H1 (cell line): ENCODE results near the gene HRH1. TPM values are rescaled to one million over a fixed set of nuclear protein-coding genes. Genes with fewer than 3 reads are reported as not detected.

Source experiments
- CTCF ChIA-PET: fragments of 300-600 bp; sonication (Branson Sonifier 250); formaldehyde crosslinking; loops from one replicate; lab custom pipeline; 2021; ENCODE audit not compliant: partially characterized antibody; lab: Charles Lee
- POLR2A ChIA-PET: fragments of 300-600 bp; sonication (Branson Sonifier 250); formaldehyde crosslinking; loops from one replicate; lab custom pipeline; 2021; ENCODE audit warnings: inconsistent platforms; ENCODE audit not compliant: partially characterized antibody; lab: Charles Lee
- DNase-seq, 2 experiments: peaks; one replicate each; pipeline versions ENCODE4 v3.0.0 to v3.0.0-alpha.2; 2010 to 2022; ENCODE audit warnings: low spot score in 2 of 2, low read depth in 1 of 2, mixed read lengths in 1 of 2
- FAIRE-seq: peaks from 2 replicates; lab custom pipeline; 2011; peaks lifted over from hg19 to GRCh38; lab: Jason Lieb, UNC
- H2AFZ ChIP-seq: 2 replicates; pipeline ENCODE4 v1.8.1; 2012; ENCODE audit warnings: low read length, inconsistent platforms
- H2AK5ac ChIP-seq: 2 replicates; pipeline ENCODE4 v1.6.1; 2013; ENCODE audit warnings: low read depth, low read length
- H2BK120ac ChIP-seq: replicated peaks from 2 replicates; pipeline ENCODE3; 2013; ENCODE audit warnings: low read depth, low read length, inconsistent platforms
- H2BK12ac ChIP-seq: 2 replicates; pipeline ENCODE4 v1.6.1; 2013; ENCODE audit warnings: low read depth, low read length
- H2BK15ac ChIP-seq: 2 replicates; pipeline ENCODE4 v1.6.1; 2013; ENCODE audit warnings: low read length
- H2BK20ac ChIP-seq: 2 replicates; pipeline ENCODE4 v1.6.1; 2013; ENCODE audit warnings: low read length
- H2BK5ac ChIP-seq: 2 replicates; pipeline ENCODE4 v1.6.1; 2013; ENCODE audit warnings: low read depth, low read length
- H3K14ac ChIP-seq: 2 replicates; pipeline ENCODE4 v1.6.1; 2013; ENCODE audit warnings: inconsistent platforms; ENCODE audit not compliant: insufficient read length
- H3K18ac ChIP-seq: 2 replicates; pipeline ENCODE4 v1.6.1; 2013; ENCODE audit warnings: low read length; ENCODE audit errors: extremely low read depth
- H3K23ac ChIP-seq: 2 replicates; pipeline ENCODE4 v1.6.1; 2013; ENCODE audit warnings: inconsistent platforms; ENCODE audit not compliant: insufficient read length
- H3K23me2 ChIP-seq: 2 replicates; pipeline ENCODE4 v1.6.1; 2013; ENCODE audit warnings: low read depth, low read length
- H3K27ac ChIP-seq: 2 replicates; pipeline ENCODE4 v1.6.1; 2011; ENCODE audit warnings: low read depth, low read length, inconsistent platforms
- H3K27me3 ChIP-seq, 4 experiments: replicated peaks in 1 of 4; 1 replicate in 1 of 4; 2 replicates in 3 of 4; pipeline versions ENCODE4 v1.6.1 to v1.8.1; 2011 to 2013; ENCODE audit warnings: low read length in 3 of 4, mild to moderate bottlenecking in 3 of 4, inconsistent platforms in 2 of 4, mixed read lengths in 2 of 4, moderate library complexity in 1 of 4; ENCODE audit not compliant: control insufficient read depth in 3 of 4, insufficient read depth in 3 of 4; ENCODE audit errors: extremely low read depth in 1 of 4
- H3K36me3 ChIP-seq, 4 experiments: 2 replicates each; pipeline versions ENCODE4 v1.6.1 to v1.8.1; 2011 to 2013; ENCODE audit warnings: mild to moderate bottlenecking in 4 of 4, low read length in 3 of 4, moderate library complexity in 2 of 4, control low read depth in 1 of 4, inconsistent platforms in 1 of 4; ENCODE audit not compliant: insufficient read depth in 4 of 4, control insufficient read depth in 2 of 4
- H3K4ac ChIP-seq: replicated peaks from 2 replicates; pipeline ENCODE3; 2013; ENCODE audit warnings: low read length, low read depth, mixed read lengths, inconsistent platforms; ENCODE audit not compliant: insufficient read length
- H3K4me1 ChIP-seq, 4 experiments: replicated peaks in 1 of 4; 1 replicate in 1 of 4; 2 replicates in 3 of 4; pipeline versions ENCODE4 v1.6.1 to v1.8.1; 2011 to 2013; ENCODE audit warnings: low read length in 3 of 4, inconsistent platforms in 2 of 4, mixed read lengths in 1 of 4; ENCODE audit not compliant: insufficient read depth in 4 of 4, control insufficient read depth in 3 of 4
- H3K4me2 ChIP-seq, 2 experiments: 2 replicates each; pipeline versions ENCODE4 v1.6.1 to v1.8.1; 2011 to 2013; ENCODE audit warnings: low read depth in 2 of 2, low read length in 2 of 2, control low read depth in 1 of 2, inconsistent platforms in 1 of 2, mild to moderate bottlenecking in 1 of 2; ENCODE audit not compliant: insufficient read depth in 1 of 2
- H3K4me3 ChIP-seq, 4 experiments: fragments of 200-600, 300-600 bp in 1 of 4; sonication (generic), shearing (Covaris generic), sonication (Bioruptor Twin) in 1 of 4; 2 replicates each; pipeline versions ENCODE4 v1.5.1 to v1.8.1; 2011 to 2016; ENCODE audit warnings: low read length in 4 of 4, low read depth in 3 of 4, control low read depth in 2 of 4, inconsistent platforms in 2 of 4, mild to moderate bottlenecking in 2 of 4, mixed read lengths in 1 of 4, moderate library complexity in 1 of 4; ENCODE audit not compliant: insufficient read depth in 2 of 4; ENCODE audit errors: extremely low read depth in 1 of 4
- H3K56ac ChIP-seq: replicated peaks from 2 replicates; pipeline ENCODE3; 2013; ENCODE audit warnings: low read depth, mild to moderate bottlenecking, mixed read lengths, low read length, inconsistent platforms; ENCODE audit not compliant: insufficient read length
- H3K79me1 ChIP-seq: 2 replicates; pipeline ENCODE4 v1.6.1; 2013; ENCODE audit warnings: low read depth, low read length, control low read depth
- H3K79me2 ChIP-seq, 2 experiments: 2 replicates each; pipeline versions ENCODE4 v1.6.1 to v1.8.1; 2012 to 2013; ENCODE audit warnings: low read length in 2 of 2, mild to moderate bottlenecking in 2 of 2, inconsistent platforms in 1 of 2; ENCODE audit not compliant: insufficient read depth in 2 of 2, control insufficient read depth in 1 of 2
- H3K9ac ChIP-seq, 4 experiments: replicated peaks in 1 of 4; 1 replicate in 1 of 4; 2 replicates in 3 of 4; pipeline versions ENCODE4 v1.6.1 to v1.8.1; 2011 to 2013; ENCODE audit warnings: low read depth in 3 of 4, low read length in 3 of 4, control low read depth in 2 of 4, mild to moderate bottlenecking in 2 of 4, moderate library complexity in 2 of 4, inconsistent platforms in 1 of 4; ENCODE audit errors: extremely low read depth in 1 of 4
- H3K9me3 ChIP-seq, 2 experiments: 2 replicates each; pipeline versions ENCODE4 v1.6.1 to v1.8.1; 2012 to 2013; ENCODE audit warnings: mild to moderate bottlenecking in 2 of 2, moderate library complexity in 2 of 2, control low read depth in 1 of 2, inconsistent platforms in 1 of 2, low read depth in 1 of 2, low read length in 1 of 2, mixed read lengths in 1 of 2; ENCODE audit not compliant: insufficient read depth in 2 of 2
- H4K20me1 ChIP-seq, 2 experiments: replicated peaks in 1 of 2; 2 replicates each; pipeline versions ENCODE3 to v1.8.1; 2011 to 2013; ENCODE audit warnings: inconsistent platforms in 2 of 2, low read length in 2 of 2, mild to moderate bottlenecking in 1 of 2; ENCODE audit not compliant: insufficient read depth in 2 of 2, control insufficient read depth in 1 of 2
- H4K5ac ChIP-seq: 2 replicates; pipeline ENCODE4 v1.6.1; 2013; ENCODE audit warnings: low read length, low read depth, mixed read lengths, inconsistent platforms; ENCODE audit not compliant: insufficient read length
- H4K8ac ChIP-seq: 2 replicates; pipeline ENCODE4 v1.8.0; 2013; ENCODE audit warnings: mild to moderate bottlenecking, moderate library complexity, low read length, inconsistent platforms; ENCODE audit not compliant: insufficient read depth; ENCODE audit errors: extremely low read depth
- H4K91ac ChIP-seq: replicated peaks from 2 replicates; pipeline ENCODE3; 2013; ENCODE audit warnings: low read length, mixed read lengths, inconsistent platforms; ENCODE audit not compliant: insufficient read length
- CREB1 ChIP-seq: IDR thresholded peaks from 2 replicates; pipeline ENCODE4 v1.6.1; 2012; ENCODE audit warnings: inconsistent platforms
- EGR1 ChIP-seq: IDR thresholded peaks from 2 replicates; pipeline ENCODE4 v1.6.1; 2011; ENCODE audit warnings: low read depth, low read length, borderline replicate concordance
- EZH2 ChIP-seq: fragments of 200-600 bp; sonication (generic); IDR thresholded peaks from 2 replicates; pipeline ENCODE4 v1.7.1; 2012; ENCODE audit warnings: low read depth, mild to moderate bottlenecking, moderate library complexity, low read length, inconsistent platforms; ENCODE audit not compliant: severe bottlenecking
- KDM1A ChIP-seq: fragments of 200-600, 300-600 bp; sonication (generic); IDR thresholded peaks from 2 replicates; pipeline ENCODE4 v1.7.1; 2016; ENCODE audit warnings: mild to moderate bottlenecking, low read length, borderline replicate concordance
- KDM5A ChIP-seq: fragments of 200-600 bp; IDR thresholded peaks from 2 replicates; pipeline ENCODE4 v1.7.1; 2012; ENCODE audit warnings: mild to moderate bottlenecking, low read length, inconsistent platforms, mixed read lengths
- MAFK ChIP-seq: IDR thresholded peaks from 2 replicates; pipeline ENCODE4 v1.6.1; 2012; ENCODE audit warnings: low read depth, mild to moderate bottlenecking, improper control_type of control experiment, low read length
- NANOG ChIP-seq: IDR thresholded peaks from 2 replicates; pipeline ENCODE4 v1.6.1; 2011; ENCODE audit warnings: low read length, low read depth, mild to moderate bottlenecking, inconsistent platforms; ENCODE audit not compliant: insufficient read depth, poor library complexity, severe bottlenecking
- PHF8 ChIP-seq: fragments of 200-600 bp; sonication (generic); conservative IDR thresholded peaks from 2 replicates; pipeline ENCODE4 v1.7.1; 2012; ENCODE audit warnings: low read depth, mild to moderate bottlenecking, inconsistent platforms, low read length, moderate library complexity
- POU5F1 ChIP-seq: IDR thresholded peaks from 2 replicates; pipeline ENCODE4 v1.6.1; 2011; ENCODE audit warnings: low read depth, mild to moderate bottlenecking, low read length, moderate library complexity
- RBBP5 ChIP-seq: IDR thresholded peaks from 2 replicates; pipeline ENCODE4 v1.7.1; 2012; ENCODE audit warnings: low read depth, mild to moderate bottlenecking, inconsistent platforms, low read length, moderate library complexity, borderline replicate concordance
- SAP30 ChIP-seq: fragments of 300-600 bp; sonication (generic); IDR thresholded peaks from 2 replicates; pipeline ENCODE4 v1.7.1; 2012; ENCODE audit warnings: low read length, moderate library complexity, mild to moderate bottlenecking, inconsistent platforms; ENCODE audit not compliant: insufficient read depth, insufficient replicate concordance
- SIRT6 ChIP-seq: IDR thresholded peaks from one replicate; pipeline ENCODE4 v1.7.1; 2012; ENCODE audit warnings: low read length, inconsistent platforms
- SP2 ChIP-seq: IDR thresholded peaks from 2 replicates; pipeline ENCODE4 v1.6.1; 2012; ENCODE audit warnings: mild to moderate bottlenecking, low read length, inconsistent platforms
- TAF1 ChIP-seq: IDR thresholded peaks from 2 replicates; pipeline ENCODE4 v1.6.1; 2011; ENCODE audit warnings: mild to moderate bottlenecking, low read depth, low read length
- WGBS, 2 experiments: shearing (Covaris generic) in 1 of 2; methylation state at CpG; one replicate each; pipeline versions ENCODE4 v1.1.6 to v1.1.7; 2013 to 2015; ENCODE audit warnings: low lambda C conversion rate in 2 of 2, mixed read lengths in 2 of 2, inconsistent platforms in 1 of 2, low coverage in 1 of 2, missing lambda C conversion rate in 1 of 2; ENCODE audit not compliant: insufficient replicate concordance in 2 of 2, insufficient coverage in 1 of 2, insufficient read length in 1 of 2; ENCODE audit errors: extremely low coverage in 1 of 2, missing lambda C conversion rate in 1 of 2; 5-methylcytosine and 5-hydroxymethylcytosine counted together
- polyA plus RNA-seq, 7 experiments: library from polyadenylated mRNA; depleted of rRNA in 3 of 7; stranded (reverse) in 5 of 7; unstranded in 2 of 7; fragments of >200 nt in 5 of 7; fragments of 200-250 nt in 2 of 7; gene quantifications; 1 replicate in 5 of 7; 2 replicates in 1 of 7; 4 replicates in 1 of 7; pipeline versions ENCODE4 v1.2.1 to v1.2.3, GENCODE V29; 2011 to 2013; ENCODE audit warnings: missing spikeins in 2 of 7, mixed read lengths in 2 of 7
- total RNA-seq: library from RNA; stranded (reverse); fragmentation: NEBNext Ultra II Directional; extraction: Animal tissue kit (Norgen Biotek cat#: 25700); gene quantifications from 2 replicates; pipeline ENCODE4 v1.2.1, GENCODE V29; 2021

Gene HRH1
- total and polyA plus RNA-seq, 2 of the 8 experiments (the other 6 are each of a cell fraction or from before 2014, with no cell fraction given) = 0.11 TPM; not detected in 1

- no peak overlapping the region for H2AK5ac ChIP-seq
- no peak overlapping the region for H3K4ac ChIP-seq
- no peak overlapping the region for H3K56ac ChIP-seq
- H3K4me3 ChIP-seq = no peak overlapping the region
- FAIRE-seq (no peak), DNase-seq (no peak)
- H3K9me3 ChIP-seq = no peaks in the 10 kb centered on the region
- no peak overlapping the region for H2BK5ac ChIP-seq
- H3K79me2 ChIP-seq = no peaks in the 10 kb centered on the region
- H3K23ac ChIP-seq = no peak overlapping the region
- H3K9ac ChIP-seq = no peak overlapping the region
- no peaks in the 10 kb centered on the region for H3K23me2 ChIP-seq
- no peaks in the 10 kb centered on the region for H4K20me1 ChIP-seq
- H2BK12ac ChIP-seq = no peak overlapping the region
- no peak overlapping the region for H2BK15ac ChIP-seq
- no peaks in the 10 kb centered on the region for H3K4me1 ChIP-seq
- H3K4me2 ChIP-seq = no peak overlapping the region; a peak in 1 of 4 replicates
- ChIA-PET CTCF (interaction anchor here (1.0 to 4.4 kb wide), 4 partner anchors 10 to 154 kb away, joined by 3 to 14 read pairs (median 4); partner anchors contain the start of gene HRH1), POLR2A (interaction anchor here (0.9 kb wide), 1 partner anchor 24 kb away, joined by 3 read pairs; no protein-coding TSS in a partner anchor)
- H3K18ac ChIP-seq = no peak overlapping the region
- H3K27ac ChIP-seq = no peak overlapping the region
- no peak overlapping the region for H2AFZ ChIP-seq
- no peak overlapping the region for H4K8ac ChIP-seq
- no peaks in the 10 kb centered on the region for H3K27me3 ChIP-seq
- H4K91ac ChIP-seq = no peak overlapping the region
- H3K14ac ChIP-seq = no peak overlapping the region
- H3K36me3 ChIP-seq = no peaks in the 10 kb centered on the region
- 84% methylated on average over 12 of the region's 12 CpGs; no CpG with 5 or more reads in 1 of the 2 experiments for WGBS, 2 experiments
- no peak overlapping the region for H2BK120ac ChIP-seq
- H2BK20ac ChIP-seq = no peak overlapping the region
- no peaks in the 10 kb centered on the region for H3K79me1 ChIP-seq
- no peak overlapping the region for H4K5ac ChIP-seq
- TF ChIP-seq POU5F1 (no peak), MAFK (no peak), PHF8 (no peak), KDM5A (no peak), CREB1 (no peak), EGR1 (no peak), NANOG (no peak), EZH2 (no peak), SP2 (no peak), SIRT6 (no peak), TAF1 (no peak), RBBP5 (no peak), SAP30 (no peak), KDM1A (no peak)
These were observed 59.6 kb downstream of the HRH1 start for GRCh38 chr3:11213810-11214450.
